Measurements from ENCODE around the gene LDLRAD3.

The LDLRAD3 gene

GRCh38 chr11:35945137-35945518, 1.3 kb downstream of the LDLRAD3 start:
- H3K27ac ChIP-seq, result no peak overlapping the region
- no peak for TF ChIP-seq ZFX (IDR thresholded peaks at IDR 0.05; ENCODE audit: borderline replicate concordance)
- TF ChIP-seq, protein P1, sequence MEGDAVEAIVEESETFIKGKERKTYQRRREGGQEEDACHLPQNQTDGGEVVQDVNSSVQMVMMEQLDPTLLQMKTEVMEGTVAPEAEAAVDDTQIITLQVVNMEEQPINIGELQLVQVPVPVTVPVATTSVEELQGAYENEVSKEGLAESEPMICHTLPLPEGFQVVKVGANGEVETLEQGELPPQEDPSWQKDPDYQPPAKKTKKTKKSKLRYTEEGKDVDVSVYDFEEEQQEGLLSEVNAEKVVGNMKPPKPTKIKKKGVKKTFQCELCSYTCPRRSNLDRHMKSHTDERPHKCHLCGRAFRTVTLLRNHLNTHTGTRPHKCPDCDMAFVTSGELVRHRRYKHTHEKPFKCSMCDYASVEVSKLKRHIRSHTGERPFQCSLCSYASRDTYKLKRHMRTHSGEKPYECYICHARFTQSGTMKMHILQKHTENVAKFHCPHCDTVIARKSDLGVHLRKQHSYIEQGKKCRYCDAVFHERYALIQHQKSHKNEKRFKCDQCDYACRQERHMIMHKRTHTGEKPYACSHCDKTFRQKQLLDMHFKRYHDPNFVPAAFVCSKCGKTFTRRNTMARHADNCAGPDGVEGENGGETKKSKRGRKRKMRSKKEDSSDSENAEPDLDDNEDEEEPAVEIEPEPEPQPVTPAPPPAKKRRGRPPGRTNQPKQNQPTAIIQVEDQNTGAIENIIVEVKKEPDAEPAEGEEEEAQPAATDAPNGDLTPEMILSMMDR (IDR thresholded peaks at IDR 0.05), result no peak

DNA sequence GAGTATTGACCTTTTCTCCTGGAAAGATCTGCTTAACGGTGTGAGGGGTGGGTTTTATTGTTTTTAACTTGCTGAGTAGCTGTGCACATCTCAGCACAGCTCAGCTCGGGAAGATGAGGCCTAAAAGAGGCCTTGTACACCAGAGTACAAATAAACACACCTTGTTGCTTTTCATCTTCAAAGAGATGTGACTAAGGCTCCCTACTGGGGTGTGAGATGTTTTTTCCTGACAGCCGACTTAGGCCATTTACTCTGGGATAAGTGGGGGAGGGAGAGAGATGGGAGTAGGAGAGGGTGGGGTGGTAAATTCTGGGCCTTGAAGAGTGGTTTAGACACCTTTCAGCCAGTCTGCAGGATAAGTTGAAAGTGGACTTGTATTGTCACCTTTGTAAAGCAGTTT, 2.9 kb downstream of the LDLRAD3 start:
- TF ChIP-seq, protein P1 (IDR thresholded peaks at IDR 0.05), result no peak
- TF ChIP-seq ZFX (IDR thresholded peaks at IDR 0.05; ENCODE audit: borderline replicate concordance), result no peak
- no peak overlapping the region for H3K27ac ChIP-seq

GRCh38 chr11:35947437-35947836, 3.6 kb downstream of the LDLRAD3 start:
- no peak for TF ChIP-seq ZFX (IDR thresholded peaks at IDR 0.05; ENCODE audit: borderline replicate concordance)
- TF ChIP-seq, protein P1 (IDR thresholded peaks at IDR 0.05), result no peak
- no peak overlapping the region for H3K27ac ChIP-seq

GRCh38 chr11:35949242-35949641, 5.4 kb downstream of the LDLRAD3 start:
- TF ChIP-seq ZFX (IDR thresholded peaks at IDR 0.05; ENCODE audit: borderline replicate concordance), result no peak
- TF ChIP-seq, protein P1 (IDR thresholded peaks at IDR 0.05), result no peak

GRCh38 chr11:35950082-35950481, 6.2 kb downstream of the LDLRAD3 start:
- TF ChIP-seq ZFX (IDR thresholded peaks at IDR 0.05; ENCODE audit: borderline replicate concordance), result no peak
- TF ChIP-seq, protein P1 (IDR thresholded peaks at IDR 0.05), result no peak
- no peak overlapping the region for H3K27ac ChIP-seq

More at GRCh38 chr11:35949242-35949641, 5.4 kb downstream of the LDLRAD3 start:
- H3K27ac ChIP-seq, result no peak overlapping the region

- TF ChIP-seq, protein P1 (IDR thresholded peaks at IDR 0.05), result no peak
- TF ChIP-seq ZFX (IDR thresholded peaks at IDR 0.05; ENCODE audit: borderline replicate concordance), result no peak
- no peak overlapping the region for H3K27ac ChIP-seq
Measured at GRCh38 chr11:35951680-35952079, 7.8 kb downstream of the LDLRAD3 start.

GRCh38 chr11:35953081-35953760, 9.4 kb downstream of the LDLRAD3 start:
- no peak overlapping the region for H3K27ac ChIP-seq
- TF ChIP-seq, protein P1 (IDR thresholded peaks at IDR 0.05), result no peak
- no peak for TF ChIP-seq ZFX (IDR thresholded peaks at IDR 0.05; ENCODE audit: borderline replicate concordance)

All from 22Rv1 (cell line).